D721Med (cell line): ENCODE results near the gene MGAT5B.
"Not testable (repeated sequence)": the region's sequence is repeated elsewhere in the genome, so short reads cannot be mapped to it uniquely, and the experiment has no call there.

ENCODE experiments used
- DNase-seq: peaks from one replicate; pipeline ENCODE4 v3.0.0; 2011; ENCODE audit warnings: low spot score; ENCODE audit not compliant: insufficient read length
- FAIRE-seq: peaks from 2 replicates; lab custom pipeline; 2011; peaks lifted over from hg19 to GRCh38; lab: Jason Lieb, UNC
- CTCF ChIP-seq: IDR thresholded peaks from 2 replicates; pipeline ENCODE4 v1.5.1; 2012; ENCODE audit warnings: mild to moderate bottlenecking, control low read depth; ENCODE audit not compliant: insufficient read depth; ENCODE audit errors: missing control alignments

The MGAT5B gene

GRCh38 chr17:76841776-76842405 lies 26.3 kb upstream of the MGAT5B start:
- no peak for TF ChIP-seq CTCF
- DNase-seq: peak; percentile 98
- no peak for FAIRE-seq

- FAIRE-seq, DNase-seq: not testable (repeated sequence)
These were observed 25.1 kb upstream of the MGAT5B start for GRCh38 chr17:76843068-76843467.

GRCh38 chr17:76843703-76844484 lies 24.3 kb upstream of the MGAT5B start:
- DNase-seq (no peak), FAIRE-seq (no peak)
- TF ChIP-seq CTCF: peak; percentile 8

GRCh38 chr17:76844485-76844829 lies 23.7 kb upstream of the MGAT5B start:
- no peak for TF ChIP-seq CTCF
- DNase-seq (no peak), FAIRE-seq (no peak)

- FAIRE-seq: no peak
- no peak for DNase-seq
- TF ChIP-seq CTCF: no peak
These were observed 23.4 kb upstream of the MGAT5B start for GRCh38 chr17:76844846-76845245.

GRCh38 chr17:76845541-76846017 lies 22.6 kb upstream of the MGAT5B start:
- no peak for TF ChIP-seq CTCF
- DNase-seq (no peak), FAIRE-seq (no peak)

GRCh38 chr17:76847031-76847430 lies 21.2 kb upstream of the MGAT5B start:
- FAIRE-seq (no peak), DNase-seq (no peak)
- TF ChIP-seq CTCF: no peak
